ENCODE results near the gene RELT.

The RELT gene, protein sequence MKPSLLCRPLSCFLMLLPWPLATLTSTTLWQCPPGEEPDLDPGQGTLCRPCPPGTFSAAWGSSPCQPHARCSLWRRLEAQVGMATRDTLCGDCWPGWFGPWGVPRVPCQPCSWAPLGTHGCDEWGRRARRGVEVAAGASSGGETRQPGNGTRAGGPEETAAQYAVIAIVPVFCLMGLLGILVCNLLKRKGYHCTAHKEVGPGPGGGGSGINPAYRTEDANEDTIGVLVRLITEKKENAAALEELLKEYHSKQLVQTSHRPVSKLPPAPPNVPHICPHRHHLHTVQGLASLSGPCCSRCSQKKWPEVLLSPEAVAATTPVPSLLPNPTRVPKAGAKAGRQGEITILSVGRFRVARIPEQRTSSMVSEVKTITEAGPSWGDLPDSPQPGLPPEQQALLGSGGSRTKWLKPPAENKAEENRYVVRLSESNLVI

GRCh38 chr11:73376160-73376802 is at the start of gene RELT:
Gene RELT (plus strand): TSS chr11:73376399. CDS start chr11:73389137, 12,738 bp downstream.
- peak; percentile 73 to 80 for DNase-seq

DNA sequence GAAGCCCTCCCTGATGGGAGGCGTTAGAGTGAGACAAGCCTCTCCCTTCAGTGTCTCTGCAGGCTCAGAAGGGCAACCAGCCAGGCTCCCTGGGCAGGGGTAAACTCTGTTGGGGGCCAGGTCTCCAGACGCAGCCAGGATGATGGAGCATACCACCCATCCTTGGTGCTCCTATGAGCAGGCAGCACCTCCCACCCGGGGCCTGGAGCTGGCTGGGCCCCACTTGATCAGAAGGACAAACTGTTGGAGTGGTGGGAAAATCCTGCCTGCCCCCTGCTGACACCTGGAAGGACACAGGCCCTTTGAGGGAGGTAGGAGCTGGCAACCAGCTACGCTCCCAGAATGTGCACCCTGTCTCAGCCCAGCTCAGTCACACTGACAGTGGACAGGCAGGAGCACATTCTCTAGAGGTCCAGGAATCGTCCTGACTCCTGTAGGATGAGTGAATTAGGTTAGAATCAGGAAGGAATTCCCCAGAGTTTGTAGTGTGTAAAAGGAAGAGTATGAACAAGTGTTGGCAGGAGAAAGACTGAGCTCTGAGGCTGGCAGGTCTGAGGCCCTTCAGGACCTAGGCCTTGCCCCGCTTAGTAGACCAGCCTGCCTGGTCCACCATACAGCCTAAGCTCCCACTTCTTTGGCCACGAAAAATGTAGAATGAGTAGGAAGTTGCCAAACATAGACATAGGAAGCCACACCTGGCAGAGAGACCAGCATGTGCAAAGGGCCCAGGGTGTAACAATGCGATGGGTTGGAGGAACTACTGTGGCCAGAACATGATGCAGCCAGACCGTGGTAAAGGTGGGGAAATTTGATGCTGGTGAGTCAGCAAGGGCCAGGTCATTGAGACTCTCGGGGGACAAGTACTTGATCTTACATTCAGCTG is 49.0 kb upstream of the RELT start:
- DNase-seq = no peak

DNA sequence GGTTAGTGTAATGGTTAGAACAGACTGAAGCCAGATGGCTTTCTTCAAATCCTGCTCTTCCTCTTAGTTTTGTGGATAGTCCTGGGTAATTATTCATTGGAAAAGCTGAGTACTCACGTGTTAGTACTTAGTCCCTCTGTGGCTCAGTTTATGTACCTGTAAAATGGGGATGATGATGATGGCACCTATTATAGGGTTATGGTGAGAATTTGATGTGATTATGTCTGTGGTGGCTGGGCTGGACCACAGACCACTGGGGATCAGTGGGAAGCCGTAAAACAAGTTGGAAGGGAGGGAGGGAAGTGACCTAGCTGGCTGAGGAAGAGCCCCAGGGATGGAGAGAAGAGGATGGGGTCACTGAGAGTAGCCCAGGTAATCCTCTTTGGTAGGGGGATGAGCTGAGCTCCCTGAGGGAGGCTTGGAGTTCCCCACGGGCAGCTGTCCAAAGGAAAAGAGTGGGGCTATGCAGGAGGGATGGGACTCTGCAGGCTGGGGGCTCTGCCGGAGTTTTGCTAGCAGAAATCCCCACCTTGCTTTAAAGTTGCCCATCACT is 48.3 kb upstream of the RELT start:
- DNase-seq = no peak

GRCh38 chr11:73330569-73331093 is 45.6 kb upstream of the RELT start:
- DNase-seq = no peak

- no peak for DNase-seq
Observed at GRCh38 chr11:73331138-73331916, 44.9 kb upstream of the RELT start.

GRCh38 chr11:73333173-73333572 is 43.0 kb upstream of the RELT start:
- no peak for DNase-seq

DNA sequence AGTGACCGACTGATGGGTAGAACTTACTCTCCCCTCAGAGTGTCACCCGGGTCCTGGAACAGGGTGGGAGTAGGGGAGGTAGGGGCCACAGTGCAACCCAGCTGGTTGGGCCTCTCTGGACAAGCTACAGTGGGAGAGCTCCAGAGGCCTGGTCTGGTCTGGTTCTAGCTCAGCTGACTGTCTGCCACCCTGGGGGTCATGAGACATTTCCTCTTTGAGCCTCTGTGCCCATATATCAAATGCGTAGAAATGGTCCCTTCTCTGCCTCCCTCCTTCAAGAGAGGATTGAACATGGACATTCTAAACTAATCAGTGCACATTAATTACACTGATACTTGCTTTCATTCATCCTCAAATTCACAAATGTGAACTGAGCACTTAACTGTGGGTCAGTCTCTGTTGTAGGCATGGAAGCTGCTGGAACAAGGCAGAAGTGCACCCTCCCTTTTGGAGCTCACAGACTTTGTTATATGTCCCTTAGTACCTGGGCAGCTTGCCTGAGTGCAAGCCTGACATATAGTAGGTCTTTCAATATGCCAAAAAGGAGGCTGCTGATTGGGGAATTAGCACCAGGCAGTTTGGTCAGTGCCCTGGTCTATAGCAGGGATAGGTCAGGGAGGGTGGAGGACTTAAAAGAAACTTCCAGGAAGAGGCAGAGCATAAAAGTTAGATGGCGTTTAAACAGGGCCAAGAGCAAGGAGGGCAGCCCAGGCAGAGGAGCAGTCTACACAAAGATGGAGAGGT is 42.4 kb upstream of the RELT start:
- DNase-seq = no peak

GRCh38 chr11:73334384-73335203 is 41.6 kb upstream of the RELT start:
- no peak for DNase-seq

DNA sequence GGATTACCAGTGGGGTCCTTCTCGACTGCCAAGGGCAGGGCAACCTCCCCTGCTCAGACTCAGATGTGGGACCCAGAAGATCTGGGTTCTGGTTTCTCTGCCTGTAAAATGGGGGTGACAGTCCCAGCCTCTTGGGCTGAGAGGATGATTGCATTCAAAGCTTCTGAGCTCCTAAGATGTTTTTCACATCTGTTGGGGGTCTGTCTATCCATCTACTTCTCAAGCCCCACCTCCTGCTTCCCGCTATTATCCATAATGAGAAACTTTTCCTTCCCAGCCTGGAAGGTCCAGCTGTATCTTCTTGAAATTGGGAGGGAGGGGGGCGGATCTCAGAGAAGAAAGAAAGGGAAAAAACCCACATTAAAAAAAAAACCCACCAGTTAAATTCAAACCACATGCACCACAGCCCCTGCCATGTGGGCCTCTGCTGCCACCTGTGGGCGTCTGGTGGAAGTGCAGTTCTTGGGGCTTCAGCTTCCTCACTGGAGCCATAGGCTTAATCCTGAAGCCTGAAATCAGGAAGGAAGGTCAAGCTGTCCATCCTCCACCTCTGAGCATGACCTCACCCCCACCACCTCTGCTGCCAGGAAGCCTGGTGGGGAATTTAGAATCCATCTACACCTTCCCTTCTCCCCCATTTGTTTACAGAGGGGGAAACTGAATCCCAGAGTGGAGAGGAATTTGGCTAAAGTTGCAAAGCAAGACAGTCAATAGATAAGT is 40.8 kb upstream of the RELT start:
- peak; percentile 34 to 63 for DNase-seq

- no peak for DNase-seq
Observed at GRCh38 chr11:73337846-73338245, 38.4 kb upstream of the RELT start.

GRCh38 chr11:73338279-73338678 is 37.9 kb upstream of the RELT start:
- no peak for DNase-seq

DNA sequence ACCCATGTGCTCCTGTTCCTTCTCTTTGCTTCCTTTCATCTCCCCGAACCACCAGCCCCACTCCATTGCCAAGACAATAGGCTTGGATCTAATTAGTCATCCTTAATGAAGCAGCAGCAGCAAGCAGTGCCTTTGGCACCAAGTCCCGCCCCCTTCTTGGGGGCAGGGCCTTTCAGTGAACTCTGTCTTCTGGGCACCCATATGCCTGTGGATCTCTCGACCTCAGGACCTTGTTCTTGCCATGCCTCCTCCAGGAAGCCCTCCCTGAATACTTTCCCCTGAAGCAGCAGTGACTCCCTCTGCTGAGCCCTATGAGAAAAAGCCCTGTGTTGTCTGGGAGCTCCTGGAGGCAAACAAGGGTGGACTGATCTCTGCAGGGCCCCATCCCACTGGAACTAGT is 36.0 kb upstream of the RELT start:
- no peak for DNase-seq

- DNase-seq = no peak
Observed at GRCh38 chr11:73342633-73343032, 33.6 kb upstream of the RELT start.

DNA sequence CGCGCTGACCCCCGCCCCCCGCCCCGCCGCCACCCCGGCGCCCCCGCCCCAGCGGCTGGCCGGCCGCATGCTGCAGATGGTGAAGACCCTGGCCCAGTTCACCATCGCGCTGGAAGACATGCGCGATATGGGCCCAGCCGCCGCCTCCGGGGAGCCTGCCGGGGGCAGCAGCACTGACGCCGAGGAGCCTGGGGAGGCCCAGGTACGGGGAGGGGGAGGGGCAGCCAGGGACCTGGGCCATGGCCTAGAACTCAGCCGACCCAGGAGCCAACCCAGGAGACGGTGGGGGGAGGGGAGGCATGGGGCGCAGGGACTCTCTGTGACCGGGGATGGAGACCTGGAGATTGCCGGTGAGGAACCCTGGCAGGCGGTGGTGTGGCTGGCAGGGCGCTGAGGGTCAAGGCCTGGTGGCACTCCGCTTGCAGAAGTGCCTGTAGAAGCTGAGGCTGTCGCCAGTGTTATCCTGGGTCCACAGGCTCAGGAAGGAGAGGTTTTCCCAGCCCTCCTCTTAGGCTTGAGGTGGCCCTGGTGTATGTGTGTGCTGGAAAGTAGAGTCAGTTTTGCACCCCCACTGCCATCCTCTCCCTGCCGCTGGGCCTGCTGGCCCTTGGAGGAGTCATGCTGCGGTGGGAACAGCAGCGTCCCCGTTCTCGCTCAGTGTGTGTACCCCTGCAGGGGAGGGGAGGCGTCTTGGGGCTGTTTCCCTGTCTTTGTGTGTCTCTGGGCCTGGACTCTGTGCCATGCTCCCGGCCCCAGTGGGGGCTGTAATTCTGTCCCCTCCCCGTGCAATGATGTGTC is 32.9 kb upstream of the RELT start:
- DNase-seq = no peak

DNA sequence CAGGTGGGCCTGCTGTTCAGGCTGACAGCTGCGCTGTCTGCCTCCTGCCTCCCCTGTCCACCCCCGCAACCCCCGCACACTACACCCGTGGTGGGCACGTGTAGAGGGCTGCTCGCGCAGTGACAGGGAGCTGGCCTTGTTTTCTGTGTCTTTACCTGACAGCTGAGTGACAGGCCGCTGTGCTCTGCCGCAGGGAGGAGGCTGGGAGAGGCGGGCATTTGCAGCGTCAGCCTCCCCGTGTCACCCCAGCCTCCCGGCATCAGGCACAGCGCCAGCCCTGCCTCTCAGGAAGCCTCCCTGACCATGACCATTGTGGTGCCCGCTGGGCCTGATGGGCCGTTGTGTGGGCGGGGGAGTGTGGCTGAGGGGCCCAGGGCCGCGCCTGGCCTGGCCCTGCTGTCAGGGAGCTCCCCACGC is 32.0 kb upstream of the RELT start:
- no peak for DNase-seq

GRCh38 chr11:73345481-73346160 is 30.6 kb upstream of the RELT start:
- no peak for DNase-seq

- DNase-seq = no peak
Observed at GRCh38 chr11:73346186-73346935, 29.8 kb upstream of the RELT start.

All from NCI-H187 (cell line).